Lung (tissue), 12 donors: ENCODE results near the gene PBRM1. TPM values are rescaled to one million over a fixed set of nuclear protein-coding genes. Genes with fewer than 3 reads are reported as not detected.
A peak's percentile ranks its signal among the peaks of the same experiment; 100 is the strongest.

Experiments used
- ATAC-seq: fragments of 200-7000 bp; cut with Tn5 transposase; one replicate; pipeline ENCODE4 v1.9.1; 2020; ENCODE audit warnings: moderate number of reproducible peaks; ENCODE audit not compliant: insufficient read depth, low FRiP score
- DNase-seq, 3 donors: peaks; one replicate each; pipeline ENCODE4 v3.0.0-alpha.2; 2013 to 2017
- H3K27ac ChIP-seq, 2 donors: one replicate each; pipeline ENCODE4 v1.5.1; 2013; ENCODE audit warnings: mild to moderate bottlenecking in 2 of 2, moderate library complexity in 2 of 2, control low read depth in 1 of 2, inconsistent platforms in 1 of 2, low read depth in 1 of 2, low read length in 1 of 2
- H3K27me3 ChIP-seq, 3 donors: one replicate each; pipeline ENCODE4 v1.5.1; 2013; ENCODE audit warnings: low read length in 2 of 3; ENCODE audit not compliant: control insufficient read depth in 3 of 3, insufficient read depth in 3 of 3
- H3K36me3 ChIP-seq, 4 donors: one replicate each; pipeline ENCODE4 v1.5.1; 2013; ENCODE audit warnings: low read length in 4 of 4, mild to moderate bottlenecking in 1 of 4, moderate library complexity in 1 of 4; ENCODE audit not compliant: control insufficient read depth in 4 of 4, insufficient read depth in 4 of 4
- H3K4me1 ChIP-seq, 5 donors: one replicate each; pipeline ENCODE4 v1.5.1; 2013; ENCODE audit warnings: low read length in 5 of 5, mild to moderate bottlenecking in 2 of 5, moderate library complexity in 1 of 5; ENCODE audit not compliant: control insufficient read depth in 5 of 5, insufficient read depth in 5 of 5
- H3K4me3 ChIP-seq: one replicate; pipeline ENCODE4 v1.5.1; 2013; ENCODE audit warnings: mild to moderate bottlenecking, control low read depth, moderate library complexity
- H3K9ac ChIP-seq, 2 donors: one replicate each; pipeline ENCODE4 v1.5.1; 2013; ENCODE audit warnings: low read length in 2 of 2, control low read depth in 1 of 2; ENCODE audit not compliant: insufficient read depth in 1 of 2
- H3K9me3 ChIP-seq, 4 donors: one replicate each; pipeline ENCODE4 v1.5.1; 2013; ENCODE audit warnings: low read length in 3 of 4, mild to moderate bottlenecking in 1 of 4, moderate library complexity in 1 of 4; ENCODE audit not compliant: control insufficient read depth in 4 of 4, insufficient read depth in 3 of 4
- CTCF ChIP-seq: IDR thresholded peaks from 2 replicates; pipeline ENCODE4 v1.5.1; 2012; ENCODE audit warnings: mild to moderate bottlenecking; ENCODE audit errors: control extremely low read depth, extremely low read depth
- WGBS, 2 donors: extraction: QIAGEN DNeasy Blood & Tissue Kit; methylation state at CpG; one replicate each; pipeline ENCODE4 v1.1.7; 2013; 5-methylcytosine and 5-hydroxymethylcytosine counted together
- polyA plus RNA-seq, 2 donors: library from polyadenylated mRNA; stranded (reverse); fragments of 200-250 nt; gene quantifications; one replicate each; pipeline ENCODE4 v1.2.1, GENCODE V29; 2013
- total RNA-seq, 2 donors: library from RNA; depleted of rRNA in 1 of 2; stranded (reverse); fragments of >200 nt in 1 of 2; gene quantifications; one replicate each; pipeline ENCODE4 v1.2.1, GENCODE V29; 2014 to 2021
- donor health status: control.
- donor health status: control.
- donor health status: Bipolar disorder and iron deficiency.
- donor health status: healthy.
- donor health status: DM: yes; HTN: yes; CAD: no.

The PBRM1 gene
- total and polyA plus RNA-seq, 4 donors, result 9.8 to 92.8 (median 40.7) TPM

- ATAC-seq (no peak), DNase-seq (no peak)
- no peak overlapping the region for H3K4me3 ChIP-seq
- TF ChIP-seq CTCF, result no peak
- H3K36me3 ChIP-seq, result peaks cover 0 to 12% (median 0%) of the 10 kb centered on the region in 4 donors
- no peaks in the 10 kb centered on the region for H3K27me3 ChIP-seq
- H3K9ac ChIP-seq, result no peak overlapping the region
- H3K9me3 ChIP-seq, result no peaks in the 10 kb centered on the region
- no peak overlapping the region for H3K27ac ChIP-seq
- no peaks in the 10 kb centered on the region for H3K4me1 ChIP-seq
- 87 to 94% methylated on average over 11 of the region's 11 CpGs for WGBS, 2 donors
Observed at GRCh38 chr3:52502001-52502400, 183.7 kb downstream of the PBRM1 start.

GRCh38 chr3:52501046-52501445 lies 184.7 kb downstream of the PBRM1 start:
- Histone ChIP-seq H3K9me3 (no peaks in the 10 kb centered on the region), H3K27ac (no peak overlapping the region), H3K36me3 (peaks cover 0 to 9% (median 0%) of the 10 kb centered on the region in 4 donors), H3K4me1 (peaks cover 0 to 4% (median 0%) of the 10 kb centered on the region in 5 donors), H3K9ac (no peak overlapping the region), H3K4me3 (no peak overlapping the region), H3K27me3 (no peaks in the 10 kb centered on the region)
- ATAC-seq (no peak), DNase-seq (no peak)
- WGBS, 2 donors, result 87 to 89% methylated on average over 11 of the region's 11 CpGs
- TF ChIP-seq CTCF, result no peak

- peak in 1 of 3 donors; percentile 35 for DNase-seq
Observed at GRCh38 chr3:52498137-52499054, 187.3 kb downstream of the PBRM1 start.

More at GRCh38 chr3:52498137-52499054, 187.3 kb downstream of the PBRM1 start:
- ATAC-seq, result no peak
- Histone ChIP-seq H3K27ac (peak overlapping the region in 1 of 2 donors; percentile 34), H3K36me3 (peaks cover 0 to 10% (median 0%) of the 10 kb centered on the region in 4 donors), H3K4me3 (no peak overlapping the region), H3K4me1 (peaks cover 0 to 20% (median 0%) of the 10 kb centered on the region in 5 donors), H3K9ac (no peak overlapping the region), H3K27me3 (no peaks in the 10 kb centered on the region), H3K9me3 (no peaks in the 10 kb centered on the region)
- TF ChIP-seq CTCF, result no peak
- 21 to 64% methylated on average over 24 of the region's 24 CpGs for WGBS, 2 donors
